Adrenal gland (tissue), 5 donors: ENCODE results near the gene PFKM.

Experiments used
- CTCF ChIP-seq, 6 experiments: fragments of 450-650 bp in 4 of 6; fragments of 200-600 bp in 2 of 6; sonication (generic) in 1 of 6; IDR thresholded peaks; 1 replicate in 5 of 6; 2 replicates in 1 of 6; pipeline versions ENCODE4 v1.5.1 to v1.8.0; 2016 to 2021; ENCODE audit warnings: antibody characterized with exemption in 6 of 6, mild to moderate bottlenecking in 2 of 6, moderate library complexity in 1 of 6
- POLR2A ChIP-seq, 2 donors: fragments of 450-650 bp; IDR thresholded peaks; one replicate each; pipeline ENCODE4 v1.6.1; 2017; ENCODE audit warnings: antibody characterized with exemption in 2 of 2, mild to moderate bottlenecking in 2 of 2, moderate library complexity in 1 of 2
- donor health status: DM: no; HTN: no; CAD: no.

GRCh38 chr12:48157889-48158370 is 38.8 kb downstream of the PFKM start:
- TF ChIP-seq CTCF (IDR thresholded peaks at IDR 0.05) (no peak), POLR2A (IDR thresholded peaks at IDR 0.05) (no peak)
